HL-60 (cell line): Measurements from ENCODE around the gene KRT86.

Experiments used
- CTCF ChIP-seq: IDR thresholded peaks from one replicate; pipeline ENCODE4 v1.5.1; 2011; ENCODE audit warnings: low read length, control low read depth, inconsistent platforms; ENCODE audit not compliant: insufficient read depth
- GABPA ChIP-seq: IDR thresholded peaks from 2 replicates; pipeline ENCODE4 v1.6.1; 2012; ENCODE audit warnings: low read depth
- POLR2AphosphoS5 ChIP-seq: IDR thresholded peaks from 2 replicates; pipeline ENCODE4 v1.6.1; 2012; ENCODE audit warnings: low read depth

DNA sequence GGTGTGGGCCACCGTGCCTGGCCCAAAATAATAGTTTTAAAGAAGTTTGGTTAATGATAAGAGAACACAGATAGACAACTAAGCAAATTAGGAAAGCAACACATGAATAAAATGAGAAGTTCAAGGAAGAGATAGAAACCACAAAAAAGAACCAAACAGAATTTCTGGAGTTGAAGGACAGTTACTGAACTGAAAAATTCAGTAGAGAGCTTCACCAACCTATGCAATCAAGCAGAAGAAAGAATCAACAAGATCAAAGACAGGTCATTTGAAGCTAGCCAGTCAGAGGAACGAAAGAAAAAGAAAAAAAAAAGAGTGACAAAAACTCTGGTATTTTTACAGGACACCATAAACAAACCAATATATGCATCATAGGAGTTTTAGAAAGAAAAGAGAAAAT, 62.2 kb downstream of the KRT86 start:
- TF ChIP-seq GABPA (no peak), POLR2AphosphoS5 (no peak), CTCF (no peak)
